ENCODE measurements around the gene PRKD2.

PRKD2 gene

DNA sequence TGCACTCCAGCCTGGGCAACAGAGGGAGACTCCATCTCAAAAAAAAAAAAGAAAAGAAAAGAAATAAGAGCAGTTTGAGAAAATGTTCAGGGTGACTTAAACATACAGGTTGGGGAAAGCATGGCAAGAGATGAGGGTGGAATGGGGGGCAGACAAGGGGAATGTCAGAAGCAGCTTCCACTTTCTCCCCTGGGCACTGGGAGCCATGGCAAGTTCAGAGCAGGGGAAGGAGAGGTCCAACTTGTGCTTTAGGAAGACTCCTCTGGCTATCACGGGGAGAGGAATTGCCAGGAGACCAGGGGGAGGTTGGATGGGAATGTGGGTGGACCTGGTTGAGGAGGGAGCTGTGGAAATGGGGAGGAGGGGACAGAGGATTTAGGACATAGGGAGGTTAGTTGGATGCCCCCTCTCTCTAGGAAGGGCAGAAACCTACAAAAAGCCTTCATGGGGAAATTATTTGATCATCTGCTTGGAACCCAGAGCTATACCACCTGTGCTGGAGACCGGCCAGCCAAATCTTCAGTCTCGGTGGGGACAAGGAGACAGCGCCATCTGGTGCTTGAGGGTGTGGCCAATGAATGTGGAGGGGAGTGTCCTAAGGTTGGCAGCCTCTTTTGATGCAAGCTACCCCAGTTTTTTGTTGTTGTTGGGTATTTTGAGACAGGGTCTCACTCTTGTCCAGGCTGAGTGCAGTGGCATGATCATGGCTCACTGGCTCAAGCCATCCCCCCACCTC, 36.7 kb upstream of the PRKD2 start:
- no peaks in the 10 kb centered on the region for H3K4me1 Mint-ChIP-seq
- peak; percentile 48 for DNase-seq
- no peaks in the 10 kb centered on the region for H3K9me3 Mint-ChIP-seq
- H3K27me3 Mint-ChIP-seq (ENCODE audit: low read depth, poor library complexity): no peaks in the 10 kb centered on the region
- TF ChIP-seq, protein P1, sequence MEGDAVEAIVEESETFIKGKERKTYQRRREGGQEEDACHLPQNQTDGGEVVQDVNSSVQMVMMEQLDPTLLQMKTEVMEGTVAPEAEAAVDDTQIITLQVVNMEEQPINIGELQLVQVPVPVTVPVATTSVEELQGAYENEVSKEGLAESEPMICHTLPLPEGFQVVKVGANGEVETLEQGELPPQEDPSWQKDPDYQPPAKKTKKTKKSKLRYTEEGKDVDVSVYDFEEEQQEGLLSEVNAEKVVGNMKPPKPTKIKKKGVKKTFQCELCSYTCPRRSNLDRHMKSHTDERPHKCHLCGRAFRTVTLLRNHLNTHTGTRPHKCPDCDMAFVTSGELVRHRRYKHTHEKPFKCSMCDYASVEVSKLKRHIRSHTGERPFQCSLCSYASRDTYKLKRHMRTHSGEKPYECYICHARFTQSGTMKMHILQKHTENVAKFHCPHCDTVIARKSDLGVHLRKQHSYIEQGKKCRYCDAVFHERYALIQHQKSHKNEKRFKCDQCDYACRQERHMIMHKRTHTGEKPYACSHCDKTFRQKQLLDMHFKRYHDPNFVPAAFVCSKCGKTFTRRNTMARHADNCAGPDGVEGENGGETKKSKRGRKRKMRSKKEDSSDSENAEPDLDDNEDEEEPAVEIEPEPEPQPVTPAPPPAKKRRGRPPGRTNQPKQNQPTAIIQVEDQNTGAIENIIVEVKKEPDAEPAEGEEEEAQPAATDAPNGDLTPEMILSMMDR (IDR thresholded peaks at IDR 0.05): peak; percentile 17
- H3K36me3 Mint-ChIP-seq (ENCODE audit: low read depth): peaks cover 43% of the 10 kb centered on the region
- H3K27ac Mint-ChIP-seq: peak overlapping the region; percentile 47
- no peak overlapping the region for H3K4me3 Mint-ChIP-seq

DNA sequence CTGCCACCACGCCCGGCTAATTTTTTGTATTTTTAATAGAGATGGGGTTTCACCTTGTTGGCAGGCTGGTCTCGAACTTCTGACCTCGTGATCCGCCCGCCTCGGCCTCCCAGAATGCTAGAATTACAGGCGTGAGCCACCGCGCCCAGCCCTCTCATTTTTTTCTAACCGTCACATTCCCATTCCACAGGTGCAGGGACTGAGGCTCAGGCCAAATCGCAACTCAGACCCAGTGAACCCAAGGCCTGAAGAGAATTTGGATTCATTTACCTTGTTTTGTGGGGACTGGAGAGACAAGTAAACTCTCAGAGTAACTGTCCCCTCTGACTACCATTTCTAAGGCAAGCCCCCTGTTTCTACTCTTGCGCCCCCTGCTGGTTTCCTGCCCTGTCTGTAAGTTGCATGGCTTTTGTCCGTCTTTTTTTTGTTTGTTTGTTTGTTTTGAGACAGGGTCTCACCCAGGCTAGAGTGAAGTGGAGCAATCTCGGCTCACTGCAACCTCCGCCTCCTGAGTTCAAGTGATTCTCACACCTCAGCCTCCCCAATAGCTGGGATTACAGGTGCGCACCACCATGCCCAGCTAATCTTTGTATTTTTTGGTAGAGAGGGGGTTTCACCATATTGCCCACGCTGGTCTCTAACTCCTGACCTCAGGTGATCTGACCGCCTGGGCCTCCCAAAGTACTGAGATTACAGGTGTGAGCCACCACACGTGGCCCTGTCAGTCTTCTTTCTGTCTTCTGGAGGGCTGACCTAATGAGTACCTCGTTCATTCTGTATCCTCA, 31.6 kb upstream of the PRKD2 start:
- H3K4me3 Mint-ChIP-seq: peak overlapping the region; percentile 57
- H3K27me3 Mint-ChIP-seq (ENCODE audit: low read depth, poor library complexity): peaks cover 2% of the 10 kb centered on the region
- H3K36me3 Mint-ChIP-seq (ENCODE audit: low read depth): peaks cover 36% of the 10 kb centered on the region
- peak; percentile 81 for DNase-seq
- no peaks in the 10 kb centered on the region for H3K9me3 Mint-ChIP-seq
- no peak overlapping the region for H3K27ac Mint-ChIP-seq
- H3K4me1 Mint-ChIP-seq: peaks cover 19% of the 10 kb centered on the region
- TF ChIP-seq, protein P1 (IDR thresholded peaks at IDR 0.05): peak; percentile 51

DNA sequence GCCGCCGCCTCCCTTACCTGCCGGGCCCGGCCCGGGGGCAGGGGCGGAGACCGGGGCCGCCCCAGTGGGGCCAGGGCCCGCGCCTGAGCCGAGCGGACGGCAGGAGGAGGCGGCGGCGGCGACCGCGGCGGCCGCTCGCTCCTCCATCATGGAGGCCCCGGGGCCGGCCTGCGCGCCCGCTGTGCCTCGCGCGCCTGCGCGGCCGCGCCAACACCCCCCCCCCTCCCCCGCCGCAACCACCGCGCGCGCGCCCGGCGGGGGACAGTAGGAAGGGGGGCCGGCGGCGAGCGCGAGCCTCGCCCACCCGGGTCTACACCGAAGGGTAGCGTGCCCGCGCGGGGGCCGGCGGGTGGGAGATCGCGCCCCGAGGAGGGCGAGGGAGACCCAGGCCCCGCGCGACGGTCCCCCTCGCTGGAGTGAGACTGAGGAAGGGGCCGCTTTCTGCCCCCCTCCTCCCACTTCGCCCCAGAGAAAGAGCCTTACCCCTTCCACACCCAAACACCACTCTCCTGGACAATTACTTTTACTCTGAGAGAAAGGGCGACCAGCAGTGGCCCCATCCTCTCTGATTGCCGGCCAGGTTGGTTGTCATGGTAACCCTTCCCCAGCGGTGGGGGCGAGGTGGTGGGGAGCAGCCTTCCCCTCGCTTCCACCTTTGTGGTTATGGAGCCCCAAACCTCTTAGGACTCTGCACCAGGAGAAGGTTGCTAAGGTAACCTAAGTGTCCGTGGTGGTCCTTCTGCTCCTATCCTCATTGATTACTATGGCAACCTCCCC, 29.6 kb upstream of the PRKD2 start, which contains the start of gene STRN4:
STRN4 (minus strand) TSS at position 170 of the 777 bp plus-strand sequence; CDS start at position 150, 20 bp downstream.
- Mint-ChIP-seq H3K4me1 (peaks cover 36% of the 10 kb centered on the region), H3K36me3 (ENCODE audit: low read depth) (peaks cover 27% of the 10 kb centered on the region), H3K9me3 (no peaks in the 10 kb centered on the region), H3K4me3 (peak within 1 kb of the TSS; percentile 98), H3K27me3 (ENCODE audit: low read depth, poor library complexity) (peaks cover 2% of the 10 kb centered on the region), H3K27ac (peak within 1 kb of the TSS; percentile 87)
- peak; percentile 74 for DNase-seq
- TF ChIP-seq, protein P1 (IDR thresholded peaks at IDR 0.05): no peak

DNA sequence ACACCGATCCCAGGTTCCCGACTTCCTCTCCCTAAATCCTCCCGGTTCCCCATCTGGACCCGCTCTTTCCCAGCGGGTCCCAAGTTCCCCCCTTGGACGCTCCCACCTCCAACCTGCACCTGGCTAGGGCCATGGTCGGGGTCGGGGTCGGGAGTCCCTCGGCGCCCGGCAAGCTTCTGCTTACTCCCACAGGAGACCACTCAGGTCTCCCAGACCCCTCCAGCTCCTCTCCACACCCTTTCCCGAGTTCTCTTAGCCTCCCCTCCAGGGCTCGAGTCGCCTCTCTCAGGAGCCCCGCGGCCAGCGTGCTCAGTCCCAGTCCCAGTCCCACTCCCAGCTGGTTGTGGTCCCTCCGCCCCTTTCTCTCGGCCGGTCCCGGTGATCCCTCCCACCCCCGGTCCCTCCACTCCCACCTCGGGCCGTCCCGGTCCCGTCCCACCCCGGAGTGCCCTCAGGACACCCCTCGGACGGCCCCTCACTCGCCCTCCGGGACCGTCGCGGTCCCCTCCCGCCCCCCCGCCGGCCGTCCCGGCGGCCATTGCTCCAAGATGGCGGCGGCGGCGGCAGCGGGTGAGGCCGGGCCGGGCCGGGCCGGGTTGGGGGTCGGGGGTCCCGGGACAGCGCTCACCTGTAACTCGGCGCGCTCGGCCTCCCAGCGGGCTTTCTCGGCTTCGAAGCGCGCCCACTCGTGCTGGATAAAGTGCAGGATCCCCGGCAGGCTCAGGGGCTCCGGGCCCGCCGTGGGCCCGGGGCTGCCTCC, 28.8 kb upstream of the PRKD2 start, which contains the start of gene FKRP:
FKRP (plus strand) TSS at position 537 of the 760 bp plus-strand sequence. CDS start 9,394 bp downstream, outside the sequence.
- Mint-ChIP-seq H3K4me1 (peaks cover 42% of the 10 kb centered on the region), H3K36me3 (ENCODE audit: low read depth) (peaks cover 27% of the 10 kb centered on the region), H3K27ac (peak within 1 kb of the TSS; percentile 87)

More for the DNA sequence above, 28.8 kb upstream of the PRKD2 start, which contains the start of gene FKRP:
- peaks cover 2% of the 10 kb centered on the region for H3K27me3 Mint-ChIP-seq (ENCODE audit: low read depth, poor library complexity)
- TF ChIP-seq, protein P1 (IDR thresholded peaks at IDR 0.05): no peak
- peak within 1 kb of the TSS; percentile 98 for H3K4me3 Mint-ChIP-seq
- no peaks in the 10 kb centered on the region for H3K9me3 Mint-ChIP-seq
- peak; percentile 62 for DNase-seq
